Measurements from ENCODE around the gene PIK3AP1. TPM values are rescaled to one million over a fixed set of nuclear protein-coding genes. Genes with fewer than 3 reads are reported as not detected.

Gene PIK3AP1
- total RNA-seq, 1 experiment from 2014 or later = 7.1 TPM

GRCh38 chr10:96588616-96589419, 131.5 kb downstream of the PIK3AP1 start:
- ChIA-PET POLR2A (no interaction called here), RAD21 (ENCODE audit: low non-redundant PET in 1 of 2, low total read pairs in 2 of 2, uncharacterized antibody in 2 of 2, unreplicated experiment in 2 of 2) (no interaction called here), CTCF (no interaction called here)
- peaks cover 14 to 33% of the 10 kb centered on the region in 2 experiments for H3K4me1 ChIP-seq (ENCODE audit: control insufficient read depth in 1 of 2, insufficient read depth in 2 of 2, low read length in 2 of 2)
- H3K79me2 ChIP-seq (ENCODE audit: insufficient read depth, low read length) = peaks cover 30% of the 10 kb centered on the region
- no peaks in the 10 kb centered on the region for H3K9me3 ChIP-seq (ENCODE audit: control insufficient read depth in 1 of 2, insufficient read depth in 1 of 2, low read depth in 1 of 2, low read length in 2 of 2)
- H3K9me2 ChIP-seq (ENCODE audit: insufficient read depth) = no peaks in the 10 kb centered on the region
- 0 out of 2 replicates have a peak, but pooled peaks cover 7% of the 10 kb centered on the region for H4K20me1 ChIP-seq (ENCODE audit: insufficient read depth)
- H3K36me3 ChIP-seq (ENCODE audit: control insufficient read depth in 1 of 2, insufficient read depth in 2 of 2, low read length in 2 of 2) = no peaks in the 10 kb centered on the region
- no peak for TF ChIP-seq CTCF (IDR thresholded peaks at IDR 0.05 in 2 of 3, conservative IDR thresholded peaks at IDR 0.05 in 1 of 3; ENCODE audit: borderline replicate concordance in 1 of 3, insufficient read depth in 1 of 3, low read depth in 2 of 3, low read length in 2 of 3)
- TF ChIP-seq POLR2AphosphoS5 (IDR thresholded peaks at IDR 0.05; ENCODE audit: low read depth, low read length) = no peak
- no peak for TF ChIP-seq SRF (IDR thresholded peaks at IDR 0.05; ENCODE audit: low read depth)
- H3K27me3 ChIP-seq (ENCODE audit: insufficient read depth, low read length) = no peaks in the 10 kb centered on the region
- no peak for ATAC-seq
- no TSS peak for BruUV-seq (replicated peaks)
- peak overlapping the region; percentile 28 for H3K4me2 ChIP-seq (ENCODE audit: low read length)
- no peak overlapping the region for H3K27ac ChIP-seq (ENCODE audit: low read depth, low read length)
- no peak overlapping the region for H3K9ac ChIP-seq (ENCODE audit: low read length)
- H3K4me3 ChIP-seq (replicated peaks in 1 of 2; ENCODE audit: low read depth in 1 of 2, low read length in 2 of 2) = no peak overlapping the region
- DNase-seq (ENCODE audit: low read depth, low spot score) = no peak
- no peak overlapping the region for H2AFZ ChIP-seq (ENCODE audit: low read depth, low read length, poor library complexity, severe bottlenecking)
- intact Hi-C loops (cut with micrococcal nuclease) = no loop called here

GRCh38 chr10:96588060-96588554, 132.2 kb downstream of the PIK3AP1 start:
- no peak for TF ChIP-seq SP1 (IDR thresholded peaks at IDR 0.05; ENCODE audit: low read depth)
- no peak for TF ChIP-seq YY1 (IDR thresholded peaks at IDR 0.05; ENCODE audit: extremely low read depth, insufficient replicate concordance, low read depth, low read length)
- no peak for TF ChIP-seq MAX (IDR thresholded peaks at IDR 0.05)
- TF ChIP-seq EZH2 (IDR thresholded peaks at IDR 0.05) = no peak
- TF ChIP-seq POLR2A (IDR thresholded peaks at IDR 0.05; ENCODE audit: borderline replicate concordance, extremely low read depth, insufficient read depth, insufficient read length) = no peak
- H3K36me3 ChIP-seq (ENCODE audit: control insufficient read depth in 1 of 2, insufficient read depth in 2 of 2, low read length in 2 of 2) = no peaks in the 10 kb centered on the region
- 0 out of 2 replicates have a peak, but pooled peaks cover 7% of the 10 kb centered on the region for H4K20me1 ChIP-seq (ENCODE audit: insufficient read depth)
- no peaks in the 10 kb centered on the region for H3K9me2 ChIP-seq (ENCODE audit: insufficient read depth)
- peak overlapping the region; percentile 95; the same call in 1 of the 2 replicates for H3K27ac ChIP-seq (ENCODE audit: low read depth, low read length)
- DNase-seq (ENCODE audit: low read depth, low spot score) = no peak
- ATAC-seq = no peak
- peaks cover 14 to 33% of the 10 kb centered on the region in 2 experiments for H3K4me1 ChIP-seq (ENCODE audit: control insufficient read depth in 1 of 2, insufficient read depth in 2 of 2, low read length in 2 of 2)
- intact Hi-C loops (cut with micrococcal nuclease) = no loop called here
- peak overlapping the region; percentile 59 to 84; a peak in 3 of 4 replicates for H3K4me3 ChIP-seq (replicated peaks in 1 of 2; ENCODE audit: low read depth in 1 of 2, low read length in 2 of 2)
- BruUV-seq (replicated peaks) = no TSS peak
- H2AFZ ChIP-seq (ENCODE audit: low read depth, low read length, poor library complexity, severe bottlenecking) = no peak overlapping the region
- ChIA-PET RAD21 (ENCODE audit: low non-redundant PET in 1 of 2, low total read pairs in 2 of 2, uncharacterized antibody in 2 of 2, unreplicated experiment in 2 of 2) (no interaction called here), POLR2A (no interaction called here), CTCF (no interaction called here)
- H3K79me2 ChIP-seq (ENCODE audit: insufficient read depth, low read length) = peaks cover 37% of the 10 kb centered on the region
- H3K27me3 ChIP-seq (ENCODE audit: insufficient read depth, low read length) = no peaks in the 10 kb centered on the region
- peak overlapping the region; percentile 91 for H3K9ac ChIP-seq (ENCODE audit: low read length)
- H3K9me3 ChIP-seq (ENCODE audit: control insufficient read depth in 1 of 2, insufficient read depth in 1 of 2, low read depth in 1 of 2, low read length in 2 of 2) = no peaks in the 10 kb centered on the region
- H3K4me2 ChIP-seq (ENCODE audit: low read length) = peak overlapping the region; percentile 93

Measured in HCT116 (cell line).